GM12878 (cell line): Measurements from ENCODE around the gene GPRIN1. TPM values are rescaled to one million over a fixed set of nuclear protein-coding genes. Genes with fewer than 3 reads are reported as not detected.

ENCODE experiments used
- ATAC-seq: fragments of 200-7000 bp; cut with Tn5 transposase; 3 replicates; pipeline ENCODE4 v1.9.1; 2020; ENCODE audit warnings: mild to moderate bottlenecking, moderate library complexity
- BruUV-seq: library from RNA; stranded (reverse); fragments of 400-500 nt; replicated peaks from 2 replicates; lab custom pipeline; 2021; lab: Mats Ljungman, UMichigan
- CTCF ChIA-PET: fragments of 300-600 bp; sonication (Branson Sonifier 250); formaldehyde crosslinking; extraction: SDS; loops from one replicate; lab custom pipeline; 2021; ENCODE audit warnings: inconsistent platforms; lab: Yijun Ruan, JAX
- POLR2A ChIA-PET: fragments of 350-600 bp; formaldehyde crosslinking; extraction: SDS; loops from one replicate; lab custom pipeline; 2021; ENCODE audit warnings: inconsistent platforms; lab: Charles Lee
- RAD21 ChIA-PET: fragments of 300-600 bp; sonication (Branson Sonifier 250); formaldehyde crosslinking; loops from one replicate; lab custom pipeline; 2023; ENCODE audit warnings: antibody characterized with exemption; ENCODE audit not compliant: unreplicated experiment; lab: Charles Lee
- SMC1A ChIA-PET: fragments of 300-600 bp; sonication (Branson Sonifier 250); formaldehyde crosslinking; loops from one replicate; lab custom pipeline; 2023; ENCODE audit not compliant: unreplicated experiment, uncharacterized antibody; lab: Charles Lee
- DNase-seq: peaks from one replicate; pipeline ENCODE4 v3.0.0-alpha.2; 2011; ENCODE audit warnings: low read depth, low spot score
- FAIRE-seq: peaks from 3 replicates; lab custom pipeline; 2011; peaks lifted over from hg19 to GRCh38; lab: Jason Lieb, UNC
- H2AFZ ChIP-seq: 2 replicates; pipeline ENCODE4 v1.6.0; 2011; ENCODE audit warnings: low read depth, low read length, control low read depth; ENCODE audit not compliant: control insufficient read depth
- H3K27ac ChIP-seq: 2 replicates; pipeline ENCODE4 v1.5.1; 2011; ENCODE audit warnings: control low read depth; ENCODE audit not compliant: control insufficient read depth, insufficient read depth
- H3K27me3 ChIP-seq, 2 experiments: replicated peaks in 1 of 2; 2 replicates each; pipeline versions ENCODE4 v1.6.0 to v1.6.1; 2011; ENCODE audit warnings: low read length in 1 of 2; ENCODE audit not compliant: control insufficient read depth in 2 of 2, insufficient read depth in 2 of 2
- H3K36me3 ChIP-seq, 2 experiments: 2 replicates each; pipeline ENCODE4 v1.5.1; 2011; ENCODE audit warnings: low read length in 1 of 2; ENCODE audit not compliant: control insufficient read depth in 2 of 2, insufficient read depth in 2 of 2
- H3K4me1 ChIP-seq: 2 replicates; pipeline ENCODE4 v1.6.1; 2011; ENCODE audit warnings: mild to moderate bottlenecking, low read length, moderate library complexity, mixed read lengths; ENCODE audit not compliant: control insufficient read depth, insufficient read depth
- H3K4me2 ChIP-seq: 2 replicates; pipeline ENCODE4 v1.6.0; 2011; ENCODE audit warnings: control low read depth; ENCODE audit not compliant: control insufficient read depth, insufficient read depth
- H3K4me3 ChIP-seq: fragments of 200-600 bp; sonication (generic); 2 replicates; pipeline ENCODE4 v1.5.1; 2016
- H3K79me2 ChIP-seq: 2 replicates; pipeline ENCODE4 v1.6.0; 2011; ENCODE audit warnings: low read length; ENCODE audit not compliant: control insufficient read depth, insufficient read depth
- H3K9ac ChIP-seq: 2 replicates; pipeline ENCODE4 v1.8.0; 2011; ENCODE audit warnings: low read length, control low read depth, mixed read lengths; ENCODE audit not compliant: control insufficient read depth, insufficient read depth
- H3K9me3 ChIP-seq: replicated peaks from 3 replicates; pipeline ENCODE4 v1.5.1; 2011; ENCODE audit warnings: mild to moderate bottlenecking, low read length; ENCODE audit not compliant: control insufficient read depth, insufficient read depth
- H4K20me1 ChIP-seq: 2 replicates; pipeline ENCODE4 v1.6.0; 2011; ENCODE audit not compliant: control insufficient read depth, insufficient read depth
- ATF7 ChIP-seq: fragments of 450-650 bp; IDR thresholded peaks from 2 replicates; pipeline ENCODE4 v1.6.1; 2016; ENCODE audit warnings: low read depth, mild to moderate bottlenecking
- GATAD2B ChIP-seq: fragments of 450-650 bp; conservative IDR thresholded peaks from 2 replicates; pipeline ENCODE4 v1.6.1; 2017; ENCODE audit warnings: low read depth, mild to moderate bottlenecking, moderate library complexity
- MEF2B ChIP-seq: fragments of 450-650 bp; IDR thresholded peaks from 2 replicates; pipeline ENCODE4 v1.6.1; 2018; ENCODE audit warnings: mild to moderate bottlenecking, moderate library complexity; ENCODE audit not compliant: partially characterized antibody, poor library complexity, severe bottlenecking
- MYB ChIP-seq: fragments of 150-350 bp; IDR thresholded peaks from 2 replicates; pipeline ENCODE4 v1.6.1; 2014; ENCODE audit warnings: mild to moderate bottlenecking, low read depth, low read length, borderline replicate concordance
- PKNOX1 ChIP-seq: fragments of 450-650 bp; IDR thresholded peaks from 2 replicates; pipeline ENCODE4 v1.6.1; 2016; ENCODE audit warnings: mild to moderate bottlenecking
- POU2F2 ChIP-seq: IDR thresholded peaks from 3 replicates; pipeline ENCODE4 v1.6.1; 2011; ENCODE audit warnings: low read depth, mild to moderate bottlenecking, low read length, borderline replicate concordance
- RUNX3 ChIP-seq: IDR thresholded peaks from 2 replicates; pipeline ENCODE4 v1.6.1; 2012; ENCODE audit warnings: low read length, inconsistent platforms
- SKIL ChIP-seq: fragments of 450-650 bp; IDR thresholded peaks from 2 replicates; pipeline ENCODE4 v1.6.1; 2017; ENCODE audit warnings: mild to moderate bottlenecking, low read depth, inconsistent platforms; ENCODE audit not compliant: poor library complexity, severe bottlenecking
- SMC3 ChIP-seq: IDR thresholded peaks from 2 replicates; pipeline ENCODE4 v1.6.1; 2011; ENCODE audit warnings: low read length, improper control_type of control experiment, borderline replicate concordance
- STAT1 ChIP-seq: fragments of 450-650 bp; conservative IDR thresholded peaks from 2 replicates; pipeline ENCODE4 v1.6.1; 2014; ENCODE audit warnings: antibody characterized with exemption, mild to moderate bottlenecking
- TCF7 ChIP-seq: IDR thresholded peaks from 2 replicates; pipeline ENCODE4 v1.6.1; 2014; ENCODE audit warnings: antibody characterized with exemption, borderline replicate concordance
- USF2 ChIP-seq: IDR thresholded peaks from 2 replicates; pipeline ENCODE4 v1.6.1; 2011; ENCODE audit warnings: low read depth, low read length, improper control_type of control experiment, borderline replicate concordance
- ZBTB40 ChIP-seq: fragments of 450-650 bp; IDR thresholded peaks from 2 replicates; pipeline ENCODE4 v1.6.1; 2016; ENCODE audit warnings: mild to moderate bottlenecking, moderate library complexity, borderline replicate concordance
- WGBS: methylation state at CpG from one replicate; pipeline ENCODE4 v1.1.6; 2016; ENCODE audit warnings: low lambda C conversion rate; ENCODE audit not compliant: insufficient replicate concordance, insufficient coverage; ENCODE audit errors: missing lambda C conversion rate; 5-methylcytosine and 5-hydroxymethylcytosine counted together
- in situ Hi-C: fragments of 300-500 bp; cut with MboI; formaldehyde crosslinking; loops from 9 replicates; pipeline ENCODE4 v1.14.3; 2018; ENCODE audit warnings: mixed read lengths
- intact Hi-C: fragments of 100-400 bp; cut with micrococcal nuclease; formaldehyde crosslinking; loops from one replicate; pipeline ENCODE4 v1.14.2; 2022; ENCODE audit not compliant: unreplicated experiment
- polyA plus RNA-seq, 11 experiments: library from polyadenylated mRNA; depleted of rRNA in 4 of 11; unstranded in 6 of 11; stranded (reverse) in 5 of 11; fragments of >200 nt; fragmentation: Nextera tagmentation in 4 of 11; fragmentation: Illumina TruSeq in 1 of 11; extraction: Ambion mirVana in 4 of 11; extraction: Trizol in 1 of 11; gene quantifications; 1 replicate in 1 of 11; 2 replicates in 10 of 11; pipeline versions ENCODE4 v1.2.1 to v1.2.3, GENCODE V29; 2011 to 2016; ENCODE audit warnings: inconsistent platforms in 2 of 11, missing spikeins in 2 of 11, low read depth in 1 of 11
- total RNA-seq, 4 experiments: library from RNA; depleted of rRNA in 3 of 4; stranded (reverse); fragments of >200 nt in 3 of 4; fragmentation: Illumina TruSeq in 1 of 4; extraction: Trizol in 1 of 4; gene quantifications; 2 replicates each; pipeline versions ENCODE4 v1.2.1 to v1.2.3, GENCODE V29; 2013 to 2021

GPRIN1 gene
- total and polyA plus RNA-seq, 10 of the 15 experiments (the other 5 are each of a cell fraction or from before 2014, with no cell fraction given), result 0.52 to 16.3 (median 4.5) TPM

GRCh38 chr5:176631383-176632200 is 21.6 kb upstream of the GPRIN1 start:
- Histone ChIP-seq H2AFZ (no peak overlapping the region), H3K9ac (no peak overlapping the region), H3K4me1 (peaks cover 13% of the 10 kb centered on the region), H3K4me3 (no peak overlapping the region), H3K9me3 (no peaks in the 10 kb centered on the region; the same call in 2 of the 3 replicates), H4K20me1 (0 out of 2 replicates have a peak, but pooled peaks cover 3% of the 10 kb centered on the region), H3K36me3 (no peaks in the 10 kb centered on the region), H3K79me2 (no peaks in the 10 kb centered on the region), H3K27me3 (peaks cover 5 to 10% of the 10 kb centered on the region in 2 experiments), H3K27ac (no peak overlapping the region), H3K4me2 (no peak overlapping the region)
- ChIA-PET CTCF (no interaction called here), SMC1A (no interaction called here), POLR2A (no interaction called here), RAD21 (no interaction called here)
- intact Hi-C loops, result no loop called here
- ATAC-seq, result no peak
- BruUV-seq, result no TSS peak
- in situ Hi-C loops, result no loop called here
- no peak for FAIRE-seq
- WGBS, result 58% methylated on average over 7 of the region's 7 CpGs
- DNase-seq, result no peak
- no peak for TF ChIP-seq USF2
- TF ChIP-seq GATAD2B, result no peak
- no peak for TF ChIP-seq PKNOX1
- no peak for TF ChIP-seq STAT1
- TF ChIP-seq SKIL, result no peak
- no peak for TF ChIP-seq MEF2B
- TF ChIP-seq TCF7, result no peak
- no peak for TF ChIP-seq ZBTB40
- no peak for TF ChIP-seq RUNX3
- no peak for TF ChIP-seq MYB
- no peak for TF ChIP-seq SMC3
- no peak for TF ChIP-seq POU2F2
- no peak for TF ChIP-seq ATF7
